Stimulated activated CD8-positive, alpha-beta memory T cell treated with anti-CD3 and anti-CD28 coated beads, Interleukin-4, amount 100 ng/mL, for 24 hours (primary cell): Measurements from ENCODE around the gene MTSS2.

Source experiments
- DNase-seq: peaks from one replicate; pipeline ENCODE4 v3.0.0-alpha.2; 2020; ENCODE audit warnings: low read depth

Gene MTSS2

GRCh38 chr16:70699696-70700095 lies 13.8 kb upstream of the MTSS2 start:
- no peak for DNase-seq

- no peak for DNase-seq
Measured at GRCh38 chr16:70698901-70699300, 13.0 kb upstream of the MTSS2 start.

DNA sequence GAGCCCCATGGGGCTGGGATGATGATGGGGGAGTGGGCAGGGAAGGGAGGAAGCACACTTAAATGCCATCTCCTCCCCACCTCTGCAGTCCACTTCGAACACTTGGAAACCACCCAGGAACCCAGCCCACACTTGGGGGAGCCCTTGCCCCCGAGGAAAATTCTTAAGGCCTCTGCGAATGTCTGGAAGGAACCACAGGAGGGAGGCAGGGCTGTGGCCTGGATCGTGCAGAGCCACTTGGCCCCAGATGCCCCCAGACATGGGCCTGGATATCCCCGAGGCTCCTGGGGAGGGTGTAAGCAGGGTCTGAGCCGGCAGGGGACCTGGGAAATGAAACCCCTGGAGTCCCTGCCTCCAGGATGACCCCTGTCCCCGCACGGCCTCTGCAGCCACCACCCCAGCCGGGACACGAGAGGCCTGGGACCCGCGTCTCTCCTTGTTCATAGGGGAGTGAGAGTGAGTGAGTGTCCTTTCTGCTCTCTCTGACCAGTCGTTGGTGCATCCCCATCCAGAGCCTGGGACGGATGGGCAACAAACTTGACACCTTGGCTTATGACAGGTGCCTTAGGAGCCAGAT lies 11.8 kb upstream of the MTSS2 start:
- DNase-seq, result no peak

GRCh38 chr16:70696952-70697593 lies 11.2 kb upstream of the MTSS2 start:
- DNase-seq, result no peak

- no peak for DNase-seq
Measured at GRCh38 chr16:70696355-70696754, 10.5 kb upstream of the MTSS2 start.

DNA sequence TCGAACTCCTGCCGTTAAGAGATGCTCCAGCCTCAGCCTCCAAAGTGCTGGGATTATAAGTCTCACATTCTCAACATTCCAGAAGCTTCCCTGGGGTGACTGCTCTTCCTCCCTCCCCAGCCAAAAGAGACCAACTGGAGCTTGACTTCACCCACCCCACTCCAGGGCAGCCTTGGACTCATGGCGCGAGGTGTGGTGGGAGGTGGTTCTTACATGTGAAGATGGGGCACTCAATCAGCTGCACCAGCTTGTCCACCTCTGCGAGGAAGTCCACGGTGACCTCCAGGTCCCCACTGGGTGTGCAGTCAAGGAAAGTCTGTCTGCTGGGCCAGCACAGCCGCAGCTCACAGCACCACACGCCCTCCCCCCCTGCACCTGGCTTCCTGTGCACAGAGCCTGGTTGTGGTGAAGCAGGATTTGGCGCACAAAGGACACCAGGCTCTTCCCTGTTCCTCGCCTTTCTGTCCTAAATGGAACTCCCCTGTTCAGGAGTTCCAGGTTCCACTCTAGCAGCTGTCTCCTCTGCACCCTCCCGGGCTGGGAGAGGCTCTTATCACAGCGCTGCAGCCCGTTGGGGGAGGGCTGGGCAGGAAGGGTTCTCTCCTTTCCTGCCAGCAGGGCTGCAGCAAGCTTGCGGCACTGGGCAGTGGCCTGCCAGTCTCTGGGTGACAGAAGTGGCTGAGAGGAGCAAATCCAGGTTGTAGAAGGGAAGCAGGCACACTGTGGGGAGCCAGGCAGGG lies 9.6 kb upstream of the MTSS2 start:
- no peak for DNase-seq

DNA sequence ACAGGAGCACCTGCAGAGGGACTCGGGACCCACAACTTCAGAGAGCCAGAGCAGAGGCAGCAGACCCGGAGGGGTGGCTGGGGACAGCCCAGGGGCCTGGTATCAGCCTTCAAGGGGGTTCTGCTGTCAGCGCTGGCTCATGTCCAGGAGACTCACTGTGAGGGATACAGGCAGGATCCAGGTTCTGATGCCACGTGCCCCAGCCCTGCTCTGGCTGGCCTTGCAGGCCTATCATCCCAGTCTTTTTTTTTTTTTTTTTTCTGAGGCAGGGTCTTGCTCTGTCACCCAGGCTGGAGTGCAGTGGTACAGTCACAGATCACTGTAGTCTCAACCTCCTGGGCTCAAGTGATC lies 9.0 kb upstream of the MTSS2 start:
- DNase-seq, result no peak

- DNase-seq, result no peak
Measured at GRCh38 chr16:70694088-70694867, 8.4 kb upstream of the MTSS2 start.

DNA sequence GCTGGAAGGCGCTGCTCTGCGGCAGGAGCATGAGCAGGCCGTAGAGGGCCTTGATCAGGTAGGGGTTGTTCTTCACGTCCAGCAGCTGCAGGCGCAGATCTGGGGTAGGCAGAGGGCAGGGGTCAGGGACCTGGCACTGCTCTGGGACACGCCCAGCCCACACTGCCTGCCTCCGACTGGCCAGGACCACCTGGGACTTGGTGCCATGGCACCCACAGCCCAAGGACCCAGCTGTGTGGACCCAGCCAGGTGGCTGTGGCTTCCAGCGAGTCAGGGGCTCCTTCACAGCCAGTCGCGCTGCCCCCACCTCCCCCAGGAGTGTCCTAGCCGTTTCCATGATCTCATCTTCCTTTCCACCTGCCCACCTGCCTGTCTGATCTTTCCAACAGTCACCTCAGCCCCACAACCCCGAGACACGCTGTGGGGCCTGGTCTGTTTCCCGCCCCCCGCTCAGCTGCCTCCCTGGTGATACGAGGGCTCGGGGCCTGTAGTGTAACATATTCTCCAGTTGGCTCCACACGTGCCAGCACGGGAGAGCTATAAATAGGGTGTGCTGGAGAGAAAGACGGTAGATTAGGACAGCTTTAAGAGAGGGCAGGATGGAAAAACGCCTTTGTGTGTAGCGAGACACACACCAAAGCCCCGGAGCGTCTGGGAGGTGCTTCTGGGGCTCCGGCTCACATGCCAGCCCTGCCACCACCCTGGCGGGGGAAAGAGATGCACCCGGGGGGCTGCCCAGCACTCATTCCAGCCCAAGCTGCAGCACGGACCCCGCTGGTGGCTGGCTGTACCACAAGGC lies 7.2 kb upstream of the MTSS2 start:
- no peak for DNase-seq

DNA sequence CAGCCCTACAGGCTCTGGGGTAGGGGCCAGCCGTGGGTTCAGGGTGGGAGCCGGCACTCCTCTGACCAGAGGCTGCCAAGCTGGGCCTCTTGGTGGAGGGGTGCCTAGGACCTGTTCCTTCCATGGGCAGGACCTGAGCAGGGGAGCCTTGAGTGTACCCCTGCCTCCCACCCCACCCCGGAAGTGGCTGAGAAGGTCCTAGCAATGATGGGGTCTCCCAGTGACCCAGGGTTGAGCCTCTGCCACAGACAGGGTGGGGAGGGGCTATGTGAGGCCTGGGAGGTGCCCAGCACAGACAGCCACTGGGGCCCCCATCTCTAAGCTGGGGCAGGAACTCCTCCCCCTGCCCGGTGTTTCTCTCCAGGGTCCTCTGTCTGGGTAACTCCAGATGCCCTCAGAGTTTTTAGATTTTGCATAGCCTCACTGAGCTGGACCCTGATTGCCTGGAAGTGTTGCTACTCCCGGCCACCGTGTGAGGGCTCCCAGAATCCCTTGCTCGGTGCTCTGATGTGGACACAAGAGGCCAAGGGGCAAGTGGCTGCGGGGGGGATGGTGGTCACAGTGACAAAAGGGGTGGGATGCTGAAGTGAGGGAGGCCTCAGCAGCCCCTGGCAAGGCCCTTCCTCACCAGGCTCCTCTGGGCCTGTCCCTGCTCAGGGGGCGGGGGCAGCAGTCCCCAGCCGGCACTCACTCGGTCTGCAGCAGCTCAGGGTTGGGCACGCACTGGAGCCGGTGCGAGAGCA lies 6.4 kb upstream of the MTSS2 start:
- no peak for DNase-seq

- DNase-seq, result no peak
Measured at GRCh38 chr16:70691223-70692129, 5.6 kb upstream of the MTSS2 start.

- DNase-seq, result no peak
Measured at GRCh38 chr16:70689970-70690891, 4.4 kb upstream of the MTSS2 start.

DNA sequence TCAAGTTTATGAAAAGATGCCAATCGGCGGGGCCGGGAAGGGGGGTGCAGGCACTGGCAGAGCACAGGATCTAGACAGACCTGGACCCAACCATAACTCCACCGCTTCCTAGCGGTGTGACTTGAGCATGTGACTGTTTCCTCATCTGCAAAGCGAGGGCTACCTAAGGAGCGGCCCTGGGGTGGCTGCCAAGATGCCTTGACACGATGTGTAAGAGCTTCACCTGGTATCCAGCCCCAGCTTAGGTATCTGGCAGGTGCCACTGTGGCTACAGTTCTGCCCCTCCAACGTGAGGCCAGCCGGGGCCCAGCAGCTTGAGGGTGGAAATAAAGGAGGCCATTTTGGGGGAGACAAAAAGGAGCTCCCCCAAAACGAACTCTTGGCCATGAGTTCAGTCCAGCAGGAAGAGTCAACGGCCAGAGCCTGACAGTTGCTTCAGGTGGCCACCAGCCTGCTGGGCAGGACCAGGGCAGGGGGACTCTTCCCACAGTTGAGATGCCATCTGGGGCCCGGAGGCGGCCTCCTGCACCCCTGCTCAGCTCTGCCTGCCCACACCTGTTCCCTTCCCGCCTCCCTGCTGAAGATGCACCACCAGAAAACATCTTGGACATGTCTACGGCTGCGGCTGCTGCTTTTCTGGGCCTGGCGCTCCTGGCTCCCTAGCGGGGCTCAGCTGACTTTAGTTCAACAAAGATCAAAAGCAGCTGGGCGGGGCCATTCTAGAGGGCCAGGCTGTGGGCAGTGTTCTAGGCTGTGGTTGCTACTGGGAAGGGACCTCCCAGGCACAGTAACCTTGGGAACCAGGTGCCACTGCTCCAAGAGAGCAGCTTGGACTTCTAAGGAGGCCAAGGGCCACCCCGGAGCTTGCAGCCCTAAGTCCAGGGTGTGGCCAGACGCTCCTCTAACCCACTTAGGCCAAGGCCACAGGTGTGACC lies 3.4 kb upstream of the MTSS2 start:
- no peak for DNase-seq

- no peak for DNase-seq
Measured at GRCh38 chr16:70688246-70688742, 2.4 kb upstream of the MTSS2 start.

DNA sequence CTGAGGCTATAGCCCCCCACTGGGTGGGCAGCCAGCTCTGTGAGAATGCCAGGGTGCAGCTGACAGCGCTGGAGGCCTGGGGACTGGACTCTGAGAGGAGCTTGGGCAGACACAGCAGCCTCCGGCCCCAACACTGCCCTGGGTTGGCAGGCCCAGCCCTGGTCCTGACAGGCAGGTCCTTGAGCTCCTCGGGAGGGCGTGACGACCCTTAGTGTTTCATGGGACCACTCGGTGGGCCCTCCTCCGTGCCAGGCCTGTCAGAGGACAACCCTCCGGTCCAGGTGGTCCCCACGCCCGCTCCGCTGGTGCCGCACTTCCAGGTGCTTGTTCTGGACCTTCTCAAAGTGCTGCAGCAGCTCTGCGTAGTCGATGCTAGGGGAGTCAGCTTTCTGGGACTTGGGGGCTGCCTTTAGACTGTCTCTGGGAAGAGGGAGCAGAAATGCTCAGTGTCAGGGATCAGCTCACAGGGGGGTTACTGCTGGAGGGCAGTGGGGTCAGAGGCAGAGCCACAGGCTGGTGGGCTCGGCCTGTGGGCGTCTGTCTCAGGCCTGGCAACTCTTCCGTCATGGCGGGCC lies 1.9 kb upstream of the MTSS2 start:
- no peak for DNase-seq

GRCh38 chr16:70687102-70687511 lies 1.3 kb upstream of the MTSS2 start:
- no peak for DNase-seq

DNA sequence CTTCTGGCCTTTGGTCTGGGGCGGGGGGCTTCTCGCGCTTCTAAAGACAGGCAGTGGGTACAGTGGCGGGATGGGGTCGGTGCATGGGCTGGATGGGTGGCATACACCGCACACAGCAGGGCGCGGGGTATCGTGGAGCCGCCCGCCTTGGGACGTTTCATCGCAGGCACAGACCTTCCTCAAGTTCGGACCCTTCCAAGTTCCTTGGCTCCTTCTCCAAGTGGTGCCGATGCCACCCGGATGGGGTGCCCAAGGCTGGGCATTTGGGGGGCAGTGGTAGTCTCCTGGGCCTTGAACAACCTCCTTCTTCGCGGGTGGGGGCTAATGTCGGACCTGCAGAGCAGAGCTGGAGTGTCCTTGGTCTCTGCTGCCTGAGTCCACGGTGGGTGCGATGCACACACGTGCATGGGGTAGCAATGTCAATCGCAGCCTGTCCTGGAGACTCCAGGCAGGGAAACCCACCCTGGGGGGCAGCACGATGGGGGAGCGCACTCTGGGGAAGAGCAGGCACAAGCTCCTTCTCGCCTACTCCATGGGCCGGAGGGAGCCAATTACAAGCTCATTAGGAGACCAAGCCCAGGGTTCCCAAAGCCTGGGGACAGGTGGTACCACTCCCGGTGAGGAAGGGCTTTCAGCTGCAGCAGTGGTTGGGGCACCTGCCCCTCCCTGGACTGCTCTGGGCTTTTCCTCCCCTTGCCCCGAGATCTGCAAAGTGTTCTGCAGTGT lies 686 bp upstream of the MTSS2 start:
- DNase-seq, result no peak
